Measurements from ENCODE around the gene CDCP1.

CDCP1 gene

DNA sequence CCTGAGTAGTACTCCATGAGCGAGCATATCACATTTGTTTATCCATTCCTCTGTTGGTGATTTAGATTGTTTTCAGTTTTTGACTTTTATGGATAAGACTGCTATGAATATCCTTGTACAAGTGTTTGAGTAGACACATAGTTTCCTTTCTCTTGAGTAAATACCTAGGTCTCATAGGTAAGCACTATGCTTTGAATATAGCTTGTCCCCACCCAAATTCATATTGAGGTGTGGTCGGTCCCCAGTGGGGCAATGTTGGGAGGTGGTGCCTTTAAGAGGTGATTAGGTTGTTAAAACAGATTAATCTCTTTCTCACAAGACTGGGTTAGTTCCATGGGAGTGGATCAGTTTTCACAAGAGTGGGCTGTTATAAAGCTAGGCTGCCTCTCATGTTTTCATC is 42.8 kb downstream of the CDCP1 start:
- no peak for DNase-seq (ENCODE audit: extremely low spot score)
- no peak for TF ChIP-seq CTCF (IDR thresholded peaks at IDR 0.05; ENCODE audit: control extremely low read depth, extremely low read depth, low read depth, missing control alignments)
- POLR2A ChIA-PET, result no interaction called here
- CTCF ChIA-PET, result no interaction called here

DNA sequence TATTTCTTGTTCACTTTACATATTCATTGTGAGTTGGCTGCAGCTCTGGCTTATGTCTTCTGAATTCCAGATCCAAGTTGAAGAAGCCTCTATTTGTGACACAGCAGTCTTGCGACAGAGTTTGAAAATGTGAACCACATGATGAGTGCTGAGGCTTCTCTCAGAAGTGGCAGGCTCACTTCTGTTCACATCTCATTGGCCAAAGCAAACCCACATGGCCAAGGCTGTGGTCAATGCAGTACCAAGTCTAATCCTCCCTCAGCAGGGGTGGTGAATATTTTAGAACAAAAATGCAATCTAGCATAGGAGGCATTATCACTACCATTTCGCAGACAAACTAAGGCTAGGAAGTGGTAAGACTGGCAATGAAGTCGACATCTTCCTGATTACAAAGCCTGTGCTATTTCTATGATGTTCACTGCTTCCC is 45.2 kb downstream of the CDCP1 start:
- TF ChIP-seq CTCF (IDR thresholded peaks at IDR 0.05; ENCODE audit: control extremely low read depth, extremely low read depth, low read depth, missing control alignments), result no peak
- POLR2A ChIA-PET, result no interaction called here
- DNase-seq (ENCODE audit: extremely low spot score), result no peak
- CTCF ChIA-PET, result interaction anchor here (1.1 kb wide), 1 partner anchor 9 kb away, joined by 3 read pairs; no protein-coding TSS in a partner anchor

GRCh38 chr3:45098310-45098709 is 47.9 kb downstream of the CDCP1 start:
- CTCF ChIA-PET, result interaction anchor here (1.3 kb wide), 1 partner anchor 60 kb away, joined by 4 read pairs; no protein-coding TSS in a partner anchor
- TF ChIP-seq CTCF (IDR thresholded peaks at IDR 0.05; ENCODE audit: control extremely low read depth, extremely low read depth, low read depth, missing control alignments), result no peak
- POLR2A ChIA-PET, result interaction anchor here (0.6 kb wide), 1 partner anchor 218 kb away, joined by 3 read pairs; no protein-coding TSS in a partner anchor
- DNase-seq (ENCODE audit: extremely low spot score), result no peak

DNA sequence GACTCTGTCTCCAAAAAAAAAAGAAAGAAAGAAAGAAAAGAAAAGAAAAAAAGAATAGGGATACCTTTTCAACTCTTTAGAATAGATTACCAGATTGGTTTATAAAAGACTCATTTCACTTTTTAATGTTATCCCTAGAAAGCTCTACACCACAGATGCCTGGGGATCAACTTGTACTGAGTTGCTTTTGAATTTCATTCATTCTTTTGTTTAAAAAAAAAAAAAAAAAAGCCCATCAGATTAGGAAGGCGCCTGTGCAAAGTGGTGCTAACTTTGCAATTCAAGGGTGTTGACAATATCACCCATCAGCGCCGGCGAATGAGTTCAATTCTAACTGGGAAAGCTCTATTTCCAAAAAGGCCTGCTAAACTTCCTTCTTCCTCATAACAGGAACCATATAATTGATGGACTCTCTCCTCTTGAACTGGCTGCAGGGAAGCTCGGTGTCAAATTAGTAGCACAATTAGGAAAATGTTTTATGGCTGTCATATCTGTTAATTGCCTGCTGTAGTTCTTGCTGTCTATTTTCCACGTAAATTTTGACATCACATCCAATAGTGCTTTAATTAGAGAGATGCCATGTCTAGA is 48.8 kb downstream of the CDCP1 start:
- TF ChIP-seq CTCF (IDR thresholded peaks at IDR 0.05; ENCODE audit: control extremely low read depth, extremely low read depth, low read depth, missing control alignments), result no peak
- ChIA-PET CTCF (interaction anchor here (1.3 kb wide), 1 partner anchor 59 kb away, joined by 4 read pairs; no protein-coding TSS in a partner anchor), POLR2A (no interaction called here)
- no peak for DNase-seq (ENCODE audit: extremely low spot score)

GRCh38 chr3:45095916-45096526 is 50.2 kb downstream of the CDCP1 start:
- CTCF ChIA-PET, result interaction anchor here (1.1 to 1.2 kb wide), 2 partner anchors 16 to 109 kb away, joined by 3 to 4 read pairs; no protein-coding TSS in a partner anchor
- TF ChIP-seq CTCF (IDR thresholded peaks at IDR 0.05; ENCODE audit: control extremely low read depth, extremely low read depth, low read depth, missing control alignments), result no peak
- POLR2A ChIA-PET, result no interaction called here
- DNase-seq (ENCODE audit: extremely low spot score), result no peak

- DNase-seq (ENCODE audit: extremely low spot score), result no peak
- no peak for TF ChIP-seq CTCF (IDR thresholded peaks at IDR 0.05; ENCODE audit: control extremely low read depth, extremely low read depth, low read depth, missing control alignments)
- POLR2A ChIA-PET, result no interaction called here
- CTCF ChIA-PET, result no interaction called here
These were observed 53.0 kb downstream of the CDCP1 start for GRCh38 chr3:45093176-45093575.
